UCSD-AML1 (cell line): ENCODE data around the gene EPS15.
"Not testable (repeated sequence)": the region's sequence is repeated elsewhere in the genome, so short reads cannot be mapped to it uniquely, and the experiment has no call there.

Experiments used
- DNase-seq: peaks from one replicate; lab custom pipeline; 2025; ENCODE audit not compliant: unreplicated experiment; lab: John Stamatoyannopoulos, UW

Gene EPS15

GRCh38 chr1:51474832-51475620 lies 44.0 kb downstream of the EPS15 start:
- not testable (repeated sequence) for DNase-seq

- no peak for DNase-seq
These were observed 45.5 kb downstream of the EPS15 start for GRCh38 chr1:51473331-51474115.

- DNase-seq, result no peak
These were observed 46.7 kb downstream of the EPS15 start for GRCh38 chr1:51472359-51472758.

GRCh38 chr1:51469518-51469917 lies 49.5 kb downstream of the EPS15 start:
- no peak for DNase-seq

GRCh38 chr1:51464828-51465227 lies 54.2 kb downstream of the EPS15 start:
- no peak for DNase-seq

- no peak for DNase-seq
These were observed 55.5 kb downstream of the EPS15 start for GRCh38 chr1:51463561-51463960.

GRCh38 chr1:51462289-51462688 lies 56.8 kb downstream of the EPS15 start:
- not testable (repeated sequence) for DNase-seq

- DNase-seq, result no peak
These were observed 64.5 kb downstream of the EPS15 start for GRCh38 chr1:51454554-51454953.

GRCh38 chr1:51453010-51453409 lies 66.1 kb downstream of the EPS15 start:
- DNase-seq, result no peak

GRCh38 chr1:51448844-51449454 lies 70.1 kb downstream of the EPS15 start:
- DNase-seq, result not testable (repeated sequence)

- no peak for DNase-seq
These were observed 73.5 kb downstream of the EPS15 start for GRCh38 chr1:51445351-51446090.

- DNase-seq, result no peak
These were observed 74.4 kb downstream of the EPS15 start for GRCh38 chr1:51444534-51445192.

- no peak for DNase-seq
These were observed 75.0 kb downstream of the EPS15 start for GRCh38 chr1:51444096-51444495.

- DNase-seq, result no peak
These were observed 75.5 kb downstream of the EPS15 start for GRCh38 chr1:51443555-51443954.

- no peak for DNase-seq
These were observed 76.5 kb downstream of the EPS15 start for GRCh38 chr1:51442616-51443015.

- DNase-seq, result no peak
These were observed 76.9 kb downstream of the EPS15 start for GRCh38 chr1:51442198-51442597.

GRCh38 chr1:51439895-51440294 lies 79.2 kb downstream of the EPS15 start:
- DNase-seq, result no peak

- DNase-seq, result no peak
These were observed 80.0 kb downstream of the EPS15 start for GRCh38 chr1:51439053-51439452.

- DNase-seq, result not testable (repeated sequence)
These were observed 81.7 kb downstream of the EPS15 start for GRCh38 chr1:51437391-51437790.

GRCh38 chr1:51435878-51436277 lies 83.2 kb downstream of the EPS15 start:
- DNase-seq, result no peak
